Ascending aorta (tissue), 2 donors: Measurements from ENCODE around the gene NUP210. TPM values are rescaled to one million over a fixed set of nuclear protein-coding genes. Genes with fewer than 3 reads are reported as not detected.

Source experiments
- DNase-seq, 2 donors: peaks; one replicate each; pipeline ENCODE4 v3.0.0-alpha.2; 2019; ENCODE audit warnings: low spot score in 2 of 2
- H3K27ac ChIP-seq, 2 donors: fragments of 200-600 bp; sonication (generic); one replicate each; pipeline ENCODE4 v1.5.1; 2016 to 2017; ENCODE audit warnings: mild to moderate bottlenecking in 1 of 2
- H3K27me3 ChIP-seq: fragments of 200-600 bp; sonication (generic); one replicate; pipeline ENCODE4 v1.5.1; 2017
- H3K36me3 ChIP-seq, 2 donors: fragments of 200-600 bp; sonication (generic); one replicate each; pipeline ENCODE4 v1.5.1; 2016
- H3K4me1 ChIP-seq, 2 donors: fragments of 200-600 bp; sonication (generic); one replicate each; pipeline ENCODE4 v1.5.1; 2016 to 2017; ENCODE audit warnings: mild to moderate bottlenecking in 1 of 2
- H3K4me3 ChIP-seq, 2 donors: fragments of 200-600 bp; sonication (generic); one replicate each; pipeline ENCODE4 v1.5.1; 2016 to 2017; ENCODE audit warnings: mild to moderate bottlenecking in 1 of 2
- H3K9me3 ChIP-seq, 2 donors: fragments of 200-600 bp; sonication (generic); one replicate each; pipeline ENCODE4 v1.5.1; 2016
- intact Hi-C: fragments of 100-400 bp; cut with DNase I; formaldehyde crosslinking; loops from one replicate; pipeline ENCODE4 v1.15.1; 2023
- total RNA-seq: library from RNA; depleted of rRNA; stranded (reverse); fragments of >200 nt; gene quantifications from one replicate; pipeline ENCODE4 v1.1.0, GENCODE V29; 2016
- TF ChIP-seq, protein P1 (sequence below), 3 experiments: fragments of 200-600 bp in 2 of 3; fragments of 450-650 bp in 1 of 3; sonication (generic) in 2 of 3; IDR thresholded peaks; one replicate each; pipeline ENCODE4 v1.5.1; 2016 to 2019; ENCODE audit warnings: antibody characterized with exemption in 3 of 3, mild to moderate bottlenecking in 1 of 3, moderate library complexity in 1 of 3

NUP210 gene
- 11.0 TPM for total RNA-seq

DNA sequence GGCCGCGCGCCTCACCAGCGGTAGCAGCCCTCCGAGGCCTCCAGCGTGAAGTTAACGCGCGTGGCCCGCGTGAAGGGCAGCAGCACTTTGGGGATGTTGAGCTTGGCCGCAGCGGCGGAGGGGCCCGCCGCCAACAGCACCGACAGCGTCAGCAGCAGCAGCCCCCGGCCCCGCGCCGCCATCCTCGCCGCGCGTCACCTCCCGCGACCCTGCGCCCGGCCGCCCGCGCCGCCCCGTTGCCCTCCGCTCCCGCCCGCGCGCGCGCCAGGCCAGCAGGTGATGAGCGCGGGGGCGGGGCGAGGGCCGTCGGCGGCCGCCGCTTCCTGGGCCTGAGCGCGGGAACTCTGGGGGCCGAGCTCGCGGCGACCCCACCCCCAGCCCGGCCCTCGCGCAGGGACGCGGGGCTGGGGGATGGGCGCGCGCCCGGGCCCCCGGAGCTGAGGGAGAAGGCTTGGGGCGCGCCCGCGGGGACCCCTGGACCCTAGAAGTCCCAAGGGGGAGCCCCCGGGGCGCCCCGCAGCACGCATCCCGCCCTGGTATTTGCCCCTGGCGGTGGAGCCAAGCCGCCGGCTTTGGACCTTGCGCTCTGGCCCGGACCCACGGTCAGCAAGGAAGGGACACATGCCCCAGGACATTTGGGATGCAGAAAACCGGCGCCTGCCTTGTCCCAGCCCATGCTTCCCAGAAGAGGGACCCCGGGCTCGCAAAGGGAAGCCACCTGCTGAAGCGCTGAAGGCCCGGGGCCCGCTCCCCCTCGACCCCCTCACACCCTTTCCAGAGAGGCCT lies at the start of gene NUP210:
Gene NUP210 (minus strand): TSS at position 278 of the 786 bp plus-strand sequence. CDS start 96 bp downstream, at position 182.
- no peak for DNase-seq
- Histone ChIP-seq H3K27me3 (no peaks in the 10 kb centered on the region), H3K27ac (peak within 1 kb of the TSS in 1 of 2 donors; percentile 7), H3K36me3 (no peaks in the 10 kb centered on the region), H3K9me3 (no peaks in the 10 kb centered on the region), H3K4me3 (peak within 1 kb of the TSS; percentile 66 to 75), H3K4me1 (peaks cover 0 to 4% of the 10 kb centered on the region in 2 donors)
- TF ChIP-seq, protein P1, sequence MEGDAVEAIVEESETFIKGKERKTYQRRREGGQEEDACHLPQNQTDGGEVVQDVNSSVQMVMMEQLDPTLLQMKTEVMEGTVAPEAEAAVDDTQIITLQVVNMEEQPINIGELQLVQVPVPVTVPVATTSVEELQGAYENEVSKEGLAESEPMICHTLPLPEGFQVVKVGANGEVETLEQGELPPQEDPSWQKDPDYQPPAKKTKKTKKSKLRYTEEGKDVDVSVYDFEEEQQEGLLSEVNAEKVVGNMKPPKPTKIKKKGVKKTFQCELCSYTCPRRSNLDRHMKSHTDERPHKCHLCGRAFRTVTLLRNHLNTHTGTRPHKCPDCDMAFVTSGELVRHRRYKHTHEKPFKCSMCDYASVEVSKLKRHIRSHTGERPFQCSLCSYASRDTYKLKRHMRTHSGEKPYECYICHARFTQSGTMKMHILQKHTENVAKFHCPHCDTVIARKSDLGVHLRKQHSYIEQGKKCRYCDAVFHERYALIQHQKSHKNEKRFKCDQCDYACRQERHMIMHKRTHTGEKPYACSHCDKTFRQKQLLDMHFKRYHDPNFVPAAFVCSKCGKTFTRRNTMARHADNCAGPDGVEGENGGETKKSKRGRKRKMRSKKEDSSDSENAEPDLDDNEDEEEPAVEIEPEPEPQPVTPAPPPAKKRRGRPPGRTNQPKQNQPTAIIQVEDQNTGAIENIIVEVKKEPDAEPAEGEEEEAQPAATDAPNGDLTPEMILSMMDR (IDR thresholded peaks at IDR 0.05), result no peak
- intact Hi-C loops, result no loop called here

DNA sequence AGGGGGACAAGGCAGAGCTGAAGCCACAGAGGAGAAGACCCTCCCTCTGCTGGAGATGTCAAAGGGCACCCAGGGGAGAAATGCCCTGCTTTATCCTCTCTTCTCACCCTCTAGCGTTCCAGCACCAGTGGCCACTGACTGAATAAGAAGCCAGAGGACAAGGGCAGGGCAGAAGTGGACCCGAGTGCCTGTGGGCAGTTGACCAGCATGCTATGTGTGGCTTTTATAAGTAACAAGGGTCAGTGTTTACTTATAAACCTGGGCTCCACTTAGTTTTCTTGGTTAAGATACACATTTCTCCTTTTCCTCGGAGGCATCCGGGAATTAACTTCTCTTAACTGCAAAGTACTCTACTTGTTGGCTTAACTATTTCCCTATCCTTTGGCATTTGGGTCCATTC lies 46.7 kb upstream of the NUP210 start:
- intact Hi-C loops, result no loop called here
- Histone ChIP-seq H3K4me1 (no peaks in the 10 kb centered on the region), H3K36me3 (no peaks in the 10 kb centered on the region), H3K27me3 (no peaks in the 10 kb centered on the region), H3K9me3 (no peaks in the 10 kb centered on the region), H3K4me3 (no peak overlapping the region), H3K27ac (no peak overlapping the region)
- TF ChIP-seq, protein P1 (IDR thresholded peaks at IDR 0.05), result no peak
- DNase-seq, result no peak

DNA sequence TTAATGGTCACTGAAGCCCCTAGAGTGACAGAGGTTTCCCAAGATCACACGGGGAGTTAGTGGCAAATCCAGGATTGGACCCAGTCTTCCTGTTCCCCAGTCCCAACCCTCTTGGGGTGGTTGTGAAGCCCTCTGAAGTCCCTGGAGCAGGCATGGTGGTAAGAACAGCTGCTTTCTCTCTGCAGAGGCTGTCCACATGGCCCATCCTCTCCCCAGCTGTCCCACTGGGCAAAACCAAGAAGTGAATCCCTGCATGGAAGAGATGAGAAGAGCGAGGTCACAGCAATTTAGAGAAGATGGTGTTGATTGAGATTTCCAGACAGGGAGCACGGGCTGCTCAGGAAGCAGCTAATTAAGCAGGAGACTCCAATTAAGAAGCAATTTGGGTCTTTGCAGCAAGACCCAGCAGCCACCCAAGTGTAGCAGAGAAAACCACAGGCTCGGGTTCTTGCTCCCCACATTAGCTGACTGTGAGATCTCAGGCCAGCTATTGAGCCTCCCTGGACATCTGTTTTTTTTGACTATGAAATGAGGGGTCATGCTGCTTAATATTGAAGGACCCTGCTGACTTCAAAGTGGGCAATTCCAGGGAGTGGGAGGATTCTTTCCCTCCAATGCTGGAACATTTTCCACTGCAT lies 45.2 kb upstream of the NUP210 start:
- Histone ChIP-seq H3K4me3 (no peak overlapping the region), H3K4me1 (no peaks in the 10 kb centered on the region), H3K27me3 (no peaks in the 10 kb centered on the region), H3K36me3 (no peaks in the 10 kb centered on the region), H3K27ac (no peak overlapping the region), H3K9me3 (no peaks in the 10 kb centered on the region)
- DNase-seq, result no peak
- TF ChIP-seq, protein P1 (IDR thresholded peaks at IDR 0.05), result no peak
- intact Hi-C loops, result no loop called here

GRCh38 chr3:13463618-13464400 lies 43.7 kb upstream of the NUP210 start:
- intact Hi-C loops, result no loop called here
- Histone ChIP-seq H3K27me3 (no peaks in the 10 kb centered on the region), H3K27ac (no peak overlapping the region), H3K4me1 (no peaks in the 10 kb centered on the region), H3K4me3 (no peak overlapping the region), H3K36me3 (no peaks in the 10 kb centered on the region), H3K9me3 (no peaks in the 10 kb centered on the region)
- TF ChIP-seq, protein P1 (IDR thresholded peaks at IDR 0.05), result no peak
- no peak for DNase-seq

DNA sequence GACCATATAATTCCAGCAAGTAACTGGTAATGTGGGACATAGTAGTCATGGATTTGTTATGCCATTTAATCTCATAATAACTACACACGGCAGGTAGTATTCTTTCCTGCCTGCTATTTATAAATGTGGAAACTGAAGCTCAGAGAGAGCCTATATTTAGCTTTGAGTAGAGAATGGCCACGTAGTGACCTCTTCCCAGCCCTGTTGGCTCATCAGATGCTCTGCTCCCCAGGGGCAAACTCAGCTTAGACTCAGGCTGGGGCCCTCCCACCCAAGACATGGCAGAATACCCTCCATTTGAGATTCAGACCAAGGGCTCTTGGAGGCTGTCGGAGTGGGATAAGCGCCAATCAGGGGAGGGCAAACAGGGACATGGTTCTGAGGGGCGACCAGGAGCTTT lies 42.7 kb upstream of the NUP210 start:
- Histone ChIP-seq H3K36me3 (no peaks in the 10 kb centered on the region), H3K4me3 (no peak overlapping the region), H3K9me3 (no peaks in the 10 kb centered on the region), H3K4me1 (no peaks in the 10 kb centered on the region), H3K27me3 (no peaks in the 10 kb centered on the region), H3K27ac (no peak overlapping the region)
- TF ChIP-seq, protein P1 (IDR thresholded peaks at IDR 0.05), result no peak
- intact Hi-C loops, result no loop called here
- no peak for DNase-seq
